NK-92 (cell line): Measurements from ENCODE around the gene NBEAL2.
A peak's percentile ranks its signal among the peaks of the same experiment; 100 is the strongest.
"Not testable (repeated sequence)": the region's sequence is repeated elsewhere in the genome, so short reads cannot be mapped to it uniquely, and the experiment has no call there.

Experiments
- DNase-seq: peaks from one replicate; lab custom pipeline; 2025; ENCODE audit not compliant: unreplicated experiment; lab: John Stamatoyannopoulos, UW

The NBEAL2 gene

DNA sequence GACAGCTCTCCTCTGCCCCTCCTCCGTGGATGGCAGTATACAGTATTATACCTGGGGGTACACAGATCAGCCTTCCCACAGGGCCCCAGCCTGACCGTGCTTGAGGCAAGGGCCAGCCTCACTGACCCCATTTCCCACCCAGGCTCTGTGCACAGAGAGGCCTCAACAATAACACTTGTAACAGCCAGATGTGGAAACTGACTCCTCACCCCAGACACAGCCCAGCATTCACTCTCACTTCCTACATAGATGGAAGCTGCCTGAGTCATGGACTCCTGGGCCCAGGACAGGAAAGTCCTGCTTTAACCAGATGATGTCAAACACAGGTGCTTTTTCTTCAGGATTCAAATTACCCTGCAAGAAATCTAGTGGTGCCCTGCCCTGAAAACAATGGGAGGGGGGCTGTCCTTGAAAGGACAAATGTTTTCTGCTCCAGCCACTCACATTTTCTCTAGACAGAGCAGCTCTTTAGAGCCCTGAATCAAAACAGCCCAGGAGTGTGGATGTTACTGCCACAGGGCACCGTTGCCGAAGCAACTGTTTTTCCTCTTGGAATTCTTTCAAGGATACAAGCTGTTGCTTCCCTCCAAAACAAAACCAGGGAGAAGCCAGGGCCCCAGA, 19.3 kb upstream of the NBEAL2 start:
- DNase-seq: no peak

DNA sequence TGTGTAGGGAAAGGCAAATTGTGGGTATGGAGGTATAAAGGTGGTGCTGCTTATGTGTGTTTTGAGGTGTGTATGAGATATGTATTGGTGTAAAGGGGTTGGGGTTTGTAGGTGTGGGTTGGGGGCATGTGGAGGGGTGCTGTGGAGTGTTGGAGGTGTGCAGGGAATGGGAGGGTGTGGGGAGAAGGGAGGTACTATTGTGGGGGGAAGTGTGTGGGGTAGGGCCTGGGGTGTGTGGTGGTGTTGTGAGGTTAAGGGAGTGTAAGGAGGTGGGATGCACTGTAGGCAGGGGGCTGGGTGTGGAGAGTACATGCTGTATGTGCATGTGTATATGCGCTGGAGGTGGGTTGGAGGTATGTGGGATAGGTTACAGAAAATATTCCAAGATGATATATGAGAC, 18.6 kb upstream of the NBEAL2 start:
- DNase-seq: no peak

DNA sequence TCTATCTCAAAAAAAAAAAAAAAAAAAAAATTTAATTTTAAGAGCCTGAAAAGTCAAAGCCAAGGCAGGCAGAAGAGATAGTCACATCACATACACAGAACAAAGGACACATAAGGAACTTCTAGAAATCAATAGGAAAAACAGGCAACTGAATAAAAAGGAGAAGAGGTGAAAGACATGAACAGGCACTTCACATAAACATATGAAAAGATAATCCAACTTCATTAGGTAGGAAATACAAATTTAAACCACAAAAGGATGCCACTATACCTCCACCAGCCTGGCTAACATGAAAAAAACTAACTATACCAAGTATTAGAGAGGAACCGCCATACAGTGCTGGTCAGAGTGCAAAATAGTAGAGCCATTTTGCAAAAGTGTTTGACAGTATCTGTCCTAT, 17.0 kb upstream of the NBEAL2 start:
- DNase-seq: no peak

DNA sequence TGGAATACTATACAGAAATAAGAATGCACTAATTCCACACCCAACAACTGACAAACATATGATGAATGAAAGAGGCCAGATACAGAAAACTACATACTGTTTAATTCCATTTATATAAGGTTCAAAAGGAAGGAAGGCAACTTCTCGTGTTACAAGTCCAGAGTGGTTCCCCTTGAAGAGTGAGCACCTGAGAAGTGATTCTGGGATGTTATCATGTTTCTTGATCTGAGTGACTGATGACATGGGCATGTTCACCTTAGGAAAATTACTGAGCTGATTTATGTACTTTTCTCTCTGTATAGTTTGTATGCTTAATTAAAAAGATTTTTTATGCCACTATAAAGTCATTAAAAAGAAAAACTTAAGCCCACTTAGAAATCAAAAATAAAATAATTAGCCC, 16.5 kb upstream of the NBEAL2 start:
- DNase-seq: no peak

DNA sequence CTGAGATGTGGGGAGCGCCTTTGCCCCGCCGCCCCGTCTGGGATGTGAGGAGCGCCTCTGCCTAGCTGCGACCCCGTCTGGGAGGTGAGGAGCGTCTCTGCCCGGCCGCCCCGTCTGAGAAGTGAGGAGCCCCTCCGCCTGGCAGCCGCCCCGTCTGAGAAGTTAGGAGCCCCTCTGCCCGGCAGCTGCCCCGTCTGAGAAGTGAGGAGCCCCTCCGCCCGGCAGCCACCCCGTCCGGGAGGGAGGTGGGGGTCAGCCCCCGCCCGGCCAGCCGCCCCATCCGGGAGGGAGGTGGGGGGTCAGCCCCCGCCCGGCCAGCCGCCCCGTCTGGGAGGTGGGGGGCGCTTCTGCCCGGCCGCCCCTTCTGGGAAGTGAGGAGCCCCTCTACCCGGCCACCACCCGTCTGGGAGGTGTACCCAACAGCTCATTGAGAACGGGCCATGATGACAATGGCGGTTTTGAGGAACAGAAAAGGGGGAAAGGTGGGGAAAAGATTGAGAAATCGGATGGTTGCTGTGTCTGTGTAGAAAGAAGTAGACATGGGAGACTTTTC, 15.4 kb upstream of the NBEAL2 start:
- not testable (repeated sequence) for DNase-seq

DNA sequence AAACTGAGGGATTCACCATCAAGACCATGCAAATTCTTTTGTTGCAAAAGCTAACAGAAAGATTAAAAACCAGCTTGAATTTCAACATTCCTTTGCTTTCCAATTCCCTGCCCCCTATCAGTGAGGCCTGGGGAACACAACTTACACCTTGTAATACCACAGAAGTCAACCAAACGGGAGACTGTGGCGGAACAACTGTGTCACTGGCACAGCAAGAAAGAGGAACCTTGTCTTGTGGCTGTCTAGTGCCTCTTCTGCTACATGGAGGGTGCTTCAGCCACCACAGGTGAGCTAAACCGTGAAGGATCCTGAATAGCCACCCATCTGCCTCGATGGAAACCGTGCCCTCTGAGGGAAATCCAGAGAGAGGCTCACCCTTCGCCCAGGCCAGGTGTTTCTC, 14.3 kb upstream of the NBEAL2 start:
- no peak for DNase-seq

DNA sequence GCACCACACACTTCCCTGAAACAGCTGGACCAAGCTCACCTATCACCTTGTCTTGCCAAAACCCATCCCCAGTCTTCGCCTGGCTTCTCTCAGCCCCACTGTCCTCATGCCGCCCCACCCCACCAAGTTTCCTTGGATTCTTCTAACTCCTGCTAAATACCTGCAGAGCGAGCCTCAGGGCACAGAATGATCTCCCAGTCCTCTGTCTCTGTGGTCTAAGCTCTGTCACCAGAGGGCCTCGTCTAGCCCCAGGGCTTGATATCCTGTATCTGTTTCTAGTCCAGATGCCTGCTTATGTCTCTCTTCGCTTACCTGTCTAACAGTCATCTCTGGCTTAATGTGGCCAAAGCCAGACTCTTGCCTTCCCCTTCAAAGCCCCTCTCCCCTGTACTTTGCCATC, 12.7 kb upstream of the NBEAL2 start:
- DNase-seq: no peak

DNA sequence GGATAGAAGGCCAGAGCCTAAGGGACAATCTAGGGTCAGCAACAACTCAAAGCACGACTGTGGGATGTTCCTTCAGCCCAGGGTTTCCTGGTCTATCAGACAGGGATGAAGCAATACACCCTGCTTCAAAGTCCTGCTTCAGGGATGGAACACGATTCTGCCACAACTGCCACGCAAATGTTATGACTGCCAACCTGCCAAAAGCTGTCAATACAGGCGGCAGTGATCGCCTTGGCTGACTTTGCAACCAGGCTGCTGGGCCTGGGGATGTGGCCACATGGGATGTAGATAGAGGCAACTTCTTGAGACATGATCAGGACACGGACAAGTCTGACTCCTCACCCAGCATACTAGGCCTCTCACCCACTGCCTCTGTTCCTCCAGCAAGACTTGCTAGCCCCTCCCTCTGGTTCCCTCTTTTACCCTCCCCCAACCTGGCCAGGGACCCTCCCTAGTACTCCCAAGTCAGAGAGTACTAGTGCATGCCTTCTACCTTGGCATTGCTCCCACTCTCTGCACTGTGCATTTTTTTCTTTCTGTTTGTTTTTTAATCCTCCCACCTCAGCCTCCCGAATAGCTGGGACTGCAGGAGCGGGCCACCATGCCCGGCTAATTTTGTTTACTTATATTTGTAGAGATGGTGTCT, 10.6 kb upstream of the NBEAL2 start:
- no peak for DNase-seq

DNA sequence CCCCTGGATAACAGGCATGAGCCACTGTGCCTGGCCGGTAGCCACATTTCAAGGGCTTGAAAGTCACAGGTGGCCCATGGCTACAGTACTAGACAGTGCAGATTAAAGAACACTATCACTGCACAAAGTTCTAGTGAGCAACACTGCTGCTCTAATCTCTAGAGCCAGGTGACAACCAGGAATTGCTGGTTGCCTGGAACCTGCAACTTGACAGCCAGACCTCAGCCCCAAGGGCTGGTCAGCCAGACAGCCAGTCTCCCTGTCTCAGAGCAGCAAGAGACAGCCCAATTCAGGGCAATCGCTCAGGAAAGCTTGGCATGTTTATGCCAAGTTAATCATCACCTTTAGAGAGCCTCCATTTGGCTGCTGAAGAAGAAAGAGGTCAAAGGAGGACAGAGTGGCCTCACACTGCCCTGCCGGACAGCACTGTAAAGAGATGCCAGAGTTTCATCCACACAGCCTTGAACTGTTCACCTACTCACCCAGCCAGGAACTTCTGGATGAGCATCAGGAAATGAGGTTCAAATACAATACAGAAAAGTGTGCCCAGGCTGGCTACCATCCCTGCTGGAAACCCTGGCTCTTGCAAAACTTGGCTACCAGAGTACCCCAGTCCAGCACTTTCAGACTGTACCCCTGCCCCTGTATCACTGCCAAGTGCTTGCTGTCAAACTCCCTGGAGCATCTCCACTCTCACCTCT, 8.9 kb upstream of the NBEAL2 start:
- no peak for DNase-seq

DNA sequence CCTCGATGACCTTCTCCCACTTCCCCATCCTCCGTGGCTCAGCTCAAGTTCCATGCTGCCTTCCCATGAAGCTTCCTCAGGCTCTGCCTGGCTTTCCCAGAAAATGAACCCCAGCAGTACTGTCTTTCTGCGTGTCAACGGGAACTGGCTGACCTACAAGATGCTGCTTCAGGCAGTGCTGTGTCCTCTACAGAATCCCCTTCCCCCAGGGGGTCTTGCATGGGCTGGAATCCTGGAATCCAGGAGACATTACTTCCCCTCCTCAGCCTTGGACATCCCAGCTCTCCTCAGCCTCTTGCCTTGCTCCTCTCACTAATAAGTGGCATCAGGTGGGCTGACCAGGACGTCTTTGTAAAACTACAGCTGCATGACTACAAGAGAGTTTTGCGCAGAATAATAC, 8.3 kb upstream of the NBEAL2 start:
- DNase-seq: no peak

DNA sequence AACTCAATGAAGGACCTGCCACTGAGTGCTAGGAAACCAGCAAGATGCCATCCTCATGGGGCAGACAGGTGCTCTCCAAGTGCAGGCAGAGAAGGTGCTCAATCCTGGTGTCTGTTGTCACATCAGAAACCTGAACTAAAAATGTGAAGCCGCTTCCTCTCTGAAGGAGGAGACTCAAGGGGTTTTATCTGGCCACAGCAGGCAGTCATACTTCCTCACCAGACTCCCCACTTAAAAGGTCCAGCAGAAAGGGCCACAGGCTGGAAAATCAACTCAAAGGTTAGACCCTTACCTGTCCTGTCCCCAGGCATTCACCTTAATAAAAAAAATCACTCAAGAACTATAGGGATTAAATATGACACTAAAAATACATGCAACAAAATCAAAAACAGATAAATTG, 7.7 kb upstream of the NBEAL2 start:
- no peak for DNase-seq

DNA sequence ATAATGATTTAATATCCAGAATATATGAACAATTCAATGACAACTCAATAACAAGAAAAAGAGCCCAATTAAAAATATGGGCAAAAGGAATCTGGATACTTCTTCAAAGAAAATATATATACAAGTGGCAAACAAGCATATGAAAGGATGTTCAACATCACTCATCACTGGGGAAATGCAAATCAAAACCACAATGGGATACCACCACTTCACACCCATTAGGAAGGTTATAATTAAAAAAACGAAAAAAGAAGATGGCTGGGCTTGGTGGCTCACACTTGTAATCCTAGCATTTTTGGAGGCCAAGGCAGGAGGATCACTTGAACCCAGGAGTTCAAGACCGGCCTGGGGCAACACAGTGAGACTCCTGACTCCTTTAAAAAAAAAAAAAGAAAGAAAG, 7.1 kb upstream of the NBEAL2 start:
- DNase-seq: no peak

DNA sequence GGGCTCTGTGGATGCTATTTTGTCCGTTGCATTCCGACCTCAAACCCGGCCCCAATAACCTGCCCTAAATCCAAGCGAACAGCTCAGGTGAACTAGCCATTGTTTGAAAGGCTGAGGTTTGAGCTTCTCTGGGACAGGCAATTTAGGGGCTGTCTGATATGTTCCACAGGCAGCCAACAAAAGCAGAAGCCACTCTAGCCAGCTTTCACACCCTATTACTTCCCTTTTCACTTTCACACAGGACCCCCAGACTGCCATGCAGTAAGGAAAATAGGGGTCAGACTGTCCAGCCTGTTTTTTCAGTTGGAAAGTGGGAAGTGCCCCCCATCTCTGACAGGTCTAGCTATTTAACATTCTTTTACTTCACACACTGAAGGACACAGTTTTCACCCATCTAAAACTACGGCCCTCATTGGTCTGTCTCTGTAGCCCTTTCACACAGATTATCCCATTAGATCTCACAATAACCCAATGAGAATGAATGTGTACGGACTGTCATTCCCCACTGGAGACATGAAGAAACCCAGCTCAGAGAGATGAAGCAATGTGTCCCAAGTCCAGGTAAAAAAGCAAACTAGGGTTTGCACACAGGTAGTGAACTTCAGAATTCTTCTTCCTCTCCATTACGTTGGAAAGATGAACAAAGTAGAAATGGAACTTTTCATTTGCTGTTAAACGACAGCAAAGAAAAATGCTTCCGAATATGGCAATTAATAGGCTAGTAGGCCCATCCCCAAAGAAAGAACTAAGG, 4.9 kb upstream of the NBEAL2 start:
- DNase-seq: no peak

DNA sequence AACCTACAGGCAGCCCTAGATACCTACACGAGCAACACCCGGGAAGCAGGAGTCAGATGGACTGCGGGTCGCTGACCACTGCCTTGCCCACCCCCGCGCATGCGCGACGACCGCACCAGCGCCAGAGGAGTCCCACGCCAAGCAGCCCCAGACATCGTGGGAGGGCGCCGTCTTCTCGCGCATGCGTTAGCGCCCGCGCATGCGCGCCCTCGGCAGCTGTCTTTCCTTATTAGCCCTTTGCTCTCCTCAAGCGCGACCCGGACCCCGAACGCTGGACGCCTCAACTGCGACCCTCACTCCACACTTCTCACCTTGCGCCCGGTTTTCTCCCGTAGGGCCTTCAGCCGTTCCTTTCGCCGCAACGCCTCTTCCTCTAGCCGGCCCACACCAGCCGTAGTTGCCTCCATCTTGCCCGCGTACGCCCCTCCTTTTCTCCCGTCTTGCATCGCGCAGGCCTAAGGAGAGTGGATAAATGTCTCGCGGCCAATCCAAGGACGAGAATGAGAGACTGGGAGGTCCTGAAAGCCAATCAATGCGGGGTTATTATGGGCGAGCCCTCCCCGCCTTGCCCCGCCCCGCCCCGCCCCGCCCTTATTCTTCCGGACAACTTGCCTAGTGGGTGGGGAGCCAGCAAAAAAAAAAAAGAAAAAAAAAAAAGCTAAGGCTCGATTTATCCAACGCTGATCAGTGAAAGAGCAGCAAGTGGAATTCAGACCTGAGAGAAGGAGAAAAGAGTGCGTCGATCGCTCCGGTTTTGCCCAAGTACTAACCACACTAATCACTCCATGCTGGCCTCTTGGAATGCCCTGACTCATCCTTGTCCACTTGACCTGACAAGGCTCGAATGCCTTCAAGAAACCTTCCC, 2.9 kb upstream of the NBEAL2 start, which contains the start of gene CCDC12:
Gene CCDC12 (minus strand): TSS at position 420 of the 865 bp plus-strand sequence. CDS start 13 bp downstream, at position 407.
- peak; percentile 66 for DNase-seq

DNA sequence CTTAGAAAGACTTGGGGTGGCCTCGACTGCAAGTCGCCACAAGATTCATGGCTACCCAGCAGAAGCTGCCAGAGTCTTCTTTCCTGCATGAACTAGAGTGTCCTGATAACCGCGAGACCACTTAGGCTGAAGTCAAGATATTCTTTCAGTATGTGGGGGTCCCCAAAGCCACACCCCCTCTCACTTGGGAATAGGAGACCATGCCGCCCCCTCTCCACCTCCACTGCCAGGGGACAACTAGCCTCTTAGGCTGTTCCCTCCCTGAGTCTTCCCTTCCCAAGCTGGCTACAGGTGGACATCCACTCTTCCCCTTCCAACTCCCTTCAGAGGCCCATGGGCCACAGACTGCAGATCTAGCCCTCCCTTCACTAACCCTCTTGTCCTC, 1.7 kb upstream of the NBEAL2 start:
- DNase-seq: no peak

DNA sequence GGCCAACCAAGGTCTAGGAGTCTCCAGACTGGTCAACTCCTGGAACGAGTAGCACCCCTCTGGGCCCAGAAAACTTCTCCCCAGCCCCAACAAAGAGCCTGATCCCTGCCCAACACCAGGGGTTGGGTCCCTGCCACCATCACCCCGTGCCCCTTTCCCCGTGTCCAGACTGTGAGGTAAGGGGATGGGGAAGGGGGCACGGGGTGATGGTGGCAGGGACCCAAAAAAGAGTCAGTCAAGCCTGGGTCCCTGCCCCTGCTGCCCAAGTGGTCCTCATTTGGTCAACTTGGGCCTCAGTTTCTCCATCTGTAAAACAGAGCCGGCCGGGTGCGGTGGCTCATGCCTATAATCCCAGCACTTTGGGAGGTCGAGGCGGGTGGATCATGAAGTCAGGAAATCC, 1.1 kb upstream of the NBEAL2 start:
- DNase-seq: no peak

DNA sequence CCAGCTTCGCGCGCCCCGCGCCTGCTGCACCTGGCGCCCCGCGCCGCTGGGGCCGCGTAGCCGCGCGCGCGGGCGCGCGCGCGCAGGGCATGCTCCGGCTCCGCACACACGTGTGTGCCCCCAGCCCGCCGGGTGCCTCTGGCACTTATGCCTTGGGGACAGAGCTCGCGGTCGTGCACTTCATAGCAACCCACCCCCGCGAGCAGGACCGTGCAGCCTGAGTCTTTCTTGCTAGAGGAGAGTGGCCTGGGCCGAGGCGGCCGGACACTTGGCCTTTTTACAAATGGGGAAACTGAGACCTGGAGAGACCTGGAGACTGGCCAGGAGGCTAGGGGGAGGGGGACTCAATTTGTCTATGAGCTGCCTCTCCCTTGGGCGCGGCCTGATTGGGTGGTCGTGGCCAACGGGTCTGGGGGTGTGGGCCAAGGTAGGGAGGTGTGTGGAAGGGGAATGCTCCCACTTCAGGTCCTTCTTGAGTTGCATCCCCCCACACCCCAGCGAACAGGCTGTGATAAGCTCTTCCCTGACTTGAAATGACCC, 562 bp downstream of the NBEAL2 start:
- no peak for DNase-seq

DNA sequence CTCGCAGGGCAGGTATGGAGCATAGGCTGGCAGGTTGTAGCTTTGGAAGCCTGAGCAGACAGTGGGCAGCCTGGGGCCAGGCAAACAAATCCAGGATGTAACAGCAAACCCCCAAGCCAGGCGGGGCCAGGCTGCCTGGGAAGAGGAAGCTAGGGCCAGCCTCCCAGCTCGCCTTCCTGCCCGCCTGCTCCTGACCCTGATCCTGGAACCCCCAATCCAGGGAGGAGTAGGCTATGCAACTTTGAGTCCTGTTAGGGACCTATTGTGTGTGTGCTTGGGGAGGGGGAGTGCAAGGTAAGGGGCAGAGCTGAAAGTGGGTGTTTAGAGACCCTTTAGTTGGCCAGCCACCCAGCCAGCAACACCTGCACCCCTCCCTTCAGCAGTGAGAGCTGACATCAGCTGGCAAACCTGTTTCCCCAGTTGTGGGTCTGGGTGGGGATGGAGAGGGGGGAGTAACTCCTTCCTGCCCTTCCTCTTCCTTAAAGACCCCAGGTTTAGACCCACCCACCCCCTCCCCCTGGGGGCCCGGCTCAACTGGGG, 2.5 kb downstream of the NBEAL2 start:
- no peak for DNase-seq

DNA sequence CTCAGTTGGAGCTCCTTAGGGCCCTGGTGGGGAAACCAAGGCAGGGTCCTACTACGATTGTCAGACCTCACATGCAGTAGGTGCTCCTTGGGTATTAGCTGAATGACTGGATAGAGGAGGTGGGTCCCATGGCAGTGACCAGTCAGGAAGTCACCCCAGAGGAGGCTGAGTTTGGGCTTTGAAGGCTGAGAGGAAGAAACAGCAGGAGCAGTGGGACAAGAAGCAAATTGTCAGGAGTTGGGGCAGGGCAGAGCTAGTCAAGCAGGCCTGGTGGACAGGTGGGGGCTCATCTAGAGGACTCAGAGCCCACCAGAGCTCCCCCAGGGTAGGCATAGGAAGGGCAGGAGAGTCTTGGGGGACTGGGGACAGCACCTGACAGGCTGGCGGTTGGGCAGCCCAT, 3.1 kb downstream of the NBEAL2 start:
- no peak for DNase-seq
